ENCODE results near the gene CLDN10.

GRCh38 chr13:95615539-95615938 lies 63.0 kb downstream of the CLDN10 start:
- TF ChIP-seq REST (IDR thresholded peaks at IDR 0.05; ENCODE audit: low read depth) (no peak), CREB1 (IDR thresholded peaks at IDR 0.05; ENCODE audit: low read depth) (no peak), EP300 (IDR thresholded peaks at IDR 0.05; ENCODE audit: borderline replicate concordance) (no peak), ZBTB7A (IDR thresholded peaks at IDR 0.05; ENCODE audit: low read depth) (no peak), USF1 (IDR thresholded peaks at IDR 0.05) (no peak), EGR1 (IDR thresholded peaks at IDR 0.05) (no peak), YY1 (IDR thresholded peaks at IDR 0.05; ENCODE audit: low read depth) (no peak), TAF1 (IDR thresholded peaks at IDR 0.05; ENCODE audit: low read depth) (no peak), RAD21 (IDR thresholded peaks at IDR 0.05; ENCODE audit: low read depth) (no peak), NFIC (IDR thresholded peaks at IDR 0.05) (no peak), MAX (IDR thresholded peaks at IDR 0.05) (no peak), FOXM1 (IDR thresholded peaks at IDR 0.05; ENCODE audit: borderline replicate concordance, low read depth) (no peak)

Measured in Ishikawa (cell line).